ENCODE data around the gene MTHFD1L.

- no peak for TF ChIP-seq CTCF (conservative IDR thresholded peaks at IDR 0.05; ENCODE audit: low read length)
- no peak for TF ChIP-seq EZH2phosphoT487 (IDR thresholded peaks at IDR 0.05; ENCODE audit: borderline replicate concordance)
Measured at GRCh38 chr6:150932996-150933395, 67.5 kb downstream of the MTHFD1L start.
